HepG2 (cell line): Measurements from ENCODE around the gene MLLT10. TPM values are rescaled to one million over a fixed set of nuclear protein-coding genes. Genes with fewer than 3 reads are reported as not detected.
A peak's percentile ranks its signal among the peaks of the same experiment; 100 is the strongest.

Experiments used
- ASH2L ChIP-seq: fragments of 300-600, 200-600 bp; sonication (generic); IDR thresholded peaks from 2 replicates; pipeline ENCODE4 v1.7.0; 2017; ENCODE audit warnings: low read depth, mild to moderate bottlenecking, moderate library complexity, mixed read lengths, low read length; ENCODE audit not compliant: insufficient read length
- CEBPG ChIP-seq: IDR thresholded peaks from 2 replicates; pipeline ENCODE4 v1.6.1; 2016
- CTCF ChIP-seq: sonication (generic); formaldehyde crosslinking; IDR thresholded peaks from 2 replicates; pipeline ENCODE4 v1.5.0; 2020; ENCODE audit warnings: mild to moderate bottlenecking, missing genetic modification reagents, moderate library complexity
- ERF ChIP-seq: IDR thresholded peaks from 2 replicates; pipeline ENCODE4 v1.6.1; 2018; ENCODE audit warnings: missing biosample characterization, missing genetic modification reagents
- GABPB1 ChIP-seq: IDR thresholded peaks from 2 replicates; pipeline ENCODE4 v1.6.1; 2016; ENCODE audit warnings: mild to moderate bottlenecking, missing genetic modification reagents, moderate library complexity, missing compliant biosample characterization
- GMEB1 ChIP-seq: sonication (generic); formaldehyde crosslinking; IDR thresholded peaks from 2 replicates; pipeline ENCODE4 v1.5.1; 2020; ENCODE audit warnings: missing genetic modification reagents, mild to moderate bottlenecking, borderline replicate concordance
- HOXA3 ChIP-seq: sonication (generic); formaldehyde crosslinking; IDR thresholded peaks from 2 replicates; pipeline ENCODE4 v1.5.0; 2020; ENCODE audit warnings: missing genetic modification reagents
- KLF12 ChIP-seq: sonication (generic); formaldehyde crosslinking; IDR thresholded peaks from 2 replicates; pipeline ENCODE4 v1.4.0; 2020; ENCODE audit warnings: missing genetic modification reagents, borderline replicate concordance
- MED13 ChIP-seq: sonication (generic); formaldehyde crosslinking; IDR thresholded peaks from 2 replicates; pipeline ENCODE4 v1.5.0; 2020; ENCODE audit warnings: missing genetic modification reagents
- MTF2 ChIP-seq: sonication (generic); formaldehyde crosslinking; IDR thresholded peaks from 2 replicates; pipeline ENCODE4 v1.5.0; 2020; ENCODE audit warnings: missing genetic modification reagents, borderline replicate concordance
- MXD1 ChIP-seq: sonication (generic); formaldehyde crosslinking; IDR thresholded peaks from 2 replicates; pipeline ENCODE4 v1.4.0; 2020; ENCODE audit warnings: mild to moderate bottlenecking, missing genetic modification reagents
- NR2F6 ChIP-seq, 2 experiments: IDR thresholded peaks; 2 replicates each; pipeline ENCODE4 v1.6.1; 2016; ENCODE audit warnings: antibody characterized with exemption in 1 of 2, mild to moderate bottlenecking in 1 of 2
- PBX3 ChIP-seq: sonication (generic); formaldehyde crosslinking; IDR thresholded peaks from 2 replicates; pipeline ENCODE4 v1.8.1; 2023; ENCODE audit warnings: missing genetic modification reagents, inconsistent platforms, borderline replicate concordance
- RARA ChIP-seq: IDR thresholded peaks from 2 replicates; pipeline ENCODE4 v1.6.1; 2016; ENCODE audit warnings: missing genetic modification reagents, missing compliant biosample characterization
- REXO4 ChIP-seq: sonication (generic); formaldehyde crosslinking; IDR thresholded peaks from 2 replicates; pipeline ENCODE4 v1.8.0; 2022; ENCODE audit warnings: missing genetic modification reagents, mild to moderate bottlenecking, borderline replicate concordance
- SMYD3 ChIP-seq: sonication (generic); formaldehyde crosslinking; IDR thresholded peaks from 2 replicates; pipeline ENCODE4 v1.8.1; 2023; ENCODE audit warnings: mild to moderate bottlenecking, missing genetic modification reagents
- SNAPC2 ChIP-seq: sonication (generic); formaldehyde crosslinking; IDR thresholded peaks from 2 replicates; pipeline ENCODE4 v1.8.1; 2022; ENCODE audit warnings: mild to moderate bottlenecking, missing genetic modification reagents
- TFE3 ChIP-seq: IDR thresholded peaks from 2 replicates; pipeline ENCODE4 v1.6.1; 2016
- TRIM22 ChIP-seq: fragments of 450-650 bp; IDR thresholded peaks from 2 replicates; pipeline ENCODE4 v1.6.1; 2017
- ZFP36L1 ChIP-seq: sonication (generic); formaldehyde crosslinking; IDR thresholded peaks from 2 replicates; pipeline ENCODE4 v1.8.0; 2022; ENCODE audit warnings: mild to moderate bottlenecking, missing genetic modification reagents, moderate library complexity
- ZNF136 ChIP-seq: sonication (generic); formaldehyde crosslinking; IDR thresholded peaks from 2 replicates; pipeline ENCODE4 v1.8.1; 2022; ENCODE audit warnings: low read depth, mild to moderate bottlenecking, moderate library complexity, missing genetic modification reagents
- ZNF232 ChIP-seq: sonication (generic); formaldehyde crosslinking; IDR thresholded peaks from 2 replicates; pipeline ENCODE4 v1.4.0; 2020; ENCODE audit warnings: missing genetic modification reagents, borderline replicate concordance
- ZNF317 ChIP-seq: sonication (generic); formaldehyde crosslinking; IDR thresholded peaks from 2 replicates; pipeline ENCODE4 v1.5.0; 2020; ENCODE audit warnings: mild to moderate bottlenecking, missing genetic modification reagents
- ZNF792 ChIP-seq: IDR thresholded peaks from 2 replicates; pipeline ENCODE4 v1.6.1; 2016
- polyA plus RNA-seq, 8 experiments: library from polyadenylated mRNA; depleted of rRNA in 3 of 8; stranded (reverse) in 7 of 8; unstranded in 1 of 8; fragments of >200 nt; fragmentation: Illumina TruSeq in 4 of 8; extraction: Trizol in 4 of 8; gene quantifications; 2 replicates each; pipeline versions ENCODE4 v1.2.1 to v1.2.3, GENCODE V29; 2011 to 2016; ENCODE audit warnings: low read depth in 4 of 8, missing spikeins in 1 of 8, mixed read lengths in 1 of 8; ENCODE audit not compliant: insufficient read depth in 1 of 8
- total RNA-seq, 5 experiments: library from RNA; depleted of rRNA; stranded (reverse); fragments of >200 nt; fragmentation: Illumina TruSeq; extraction: Trizol; gene quantifications; 2 replicates each; pipeline ENCODE4 v1.2.3, GENCODE V29; 2016; ENCODE audit warnings: low read depth in 1 of 5

The MLLT10 gene
- total and polyA plus RNA-seq, 2 of the 13 experiments (the other 11 are each of a cell fraction or from before 2014, with no cell fraction given): 51.3 to 84.1 TPM

GRCh38 chr10:21523557-21524008, 10.4 kb upstream of the MLLT10 start (continued):
- TF ChIP-seq TFE3 (CRISPR knock-in tag) (0 out of 2 replicates have a peak, but pooled peaks have one; percentile 25), CTCF (CRISPR knock-in tag) (0 out of 2 replicates have a peak, but pooled peaks have one; percentile 7), RARA (CRISPR knock-in tag) (no peak), PBX3 (CRISPR knock-in tag) (no peak), SMYD3 (CRISPR knock-in tag) (no peak), KLF12 (CRISPR knock-in tag) (peak; percentile 65; the same call in 1 of the 2 replicates), CEBPG (CRISPR knock-in tag) (peak; percentile 68), TRIM22 (no peak), MXD1 (no peak), HOXA3 (CRISPR knock-in tag) (peak; percentile 39; the same call in 1 of the 2 replicates), ASH2L (no peak), ZNF136 (CRISPR knock-in tag) (no peak), GABPB1 (CRISPR knock-in tag) (no peak), GMEB1 (CRISPR knock-in tag) (peak; percentile 11; the same call in 1 of the 2 replicates), ZFP36L1 (CRISPR knock-in tag) (0 out of 2 replicates have a peak, but pooled peaks have one; percentile 33), MTF2 (CRISPR knock-in tag) (no peak), ZNF317 (0 out of 2 replicates have a peak, but pooled peaks have one; percentile 33), ZNF232 (CRISPR knock-in tag) (0 out of 2 replicates have a peak, but pooled peaks have one; percentile 58), SNAPC2 (CRISPR knock-in tag) (no peak), ERF (CRISPR knock-in tag) (no peak; the same call in 1 of the 2 replicates), ZNF792 (CRISPR knock-in tag) (no peak), MED13 (CRISPR knock-in tag) (no peak), NR2F6 (IDR thresholded peaks at IDR 0.05) (no peak), NR2F6 (CRISPR knock-in tag; IDR thresholded peaks at IDR 0.05) (0 out of 2 replicates have a peak, but pooled peaks have one; percentile 13), REXO4 (CRISPR knock-in tag) (no peak)
